H4 (cell line): Measurements from ENCODE around the gene CKB. TPM values are rescaled to one million over a fixed set of nuclear protein-coding genes. Genes with fewer than 3 reads are reported as not detected.

Experiments
- DNase-seq: peaks from one replicate; pipeline ENCODE4 v3.0.0-alpha.2; 2015; ENCODE audit warnings: low spot score
- total RNA-seq: library from RNA; depleted of rRNA; stranded (reverse); fragments of >200 nt; shearing (Covaris generic); gene quantifications from 2 replicates; pipeline ENCODE4 v1.2.3, GENCODE V29; 2014; rRNA removed

The CKB gene
- total RNA-seq, 1 experiment from 2014 or later, result 47.1 TPM

GRCh38 chr14:103488071-103488470, 34.6 kb downstream of the CKB start:
- no peak for DNase-seq

GRCh38 chr14:103485504-103485903, 37.1 kb downstream of the CKB start:
- DNase-seq, result no peak

- DNase-seq, result peak; percentile 76
These were observed 39.0 kb downstream of the CKB start for GRCh38 chr14:103483600-103483999.

- DNase-seq, result no peak
These were observed 42.0 kb downstream of the CKB start for GRCh38 chr14:103480595-103480994.

GRCh38 chr14:103476631-103477030, 46.0 kb downstream of the CKB start:
- DNase-seq, result no peak

GRCh38 chr14:103476065-103476464, 46.6 kb downstream of the CKB start:
- no peak for DNase-seq

GRCh38 chr14:103474893-103475292, 47.7 kb downstream of the CKB start:
- DNase-seq, result no peak

- DNase-seq, result no peak
These were observed 49.7 kb downstream of the CKB start for GRCh38 chr14:103472939-103473338.

Other genes starting within 250 kb of the CKB start
- 87.3 and 145 TPM in 2 replicates for gene EIF5, start 188.6 kb downstream of the CKB start, total RNA-seq
- gene MARK3, start 137.4 kb downstream of the CKB start, total RNA-seq, result 35.8 and 41.8 TPM in 2 replicates
- 5.8 and 6.8 TPM in 2 replicates for gene TRMT61A, start 6.4 kb upstream of the CKB start, total RNA-seq
- gene BAG5, start 39.8 kb upstream of the CKB start, total RNA-seq, result 11.3 and 18.5 TPM in 2 replicates
- gene COA8, start 40.1 kb upstream of the CKB start, total RNA-seq, result 21.7 and 22.3 TPM in 2 replicates
- 75.5 and 83.8 TPM in 2 replicates for gene KLC1, start 106.4 kb upstream of the CKB start, total RNA-seq
- gene XRCC3, start 192.6 kb upstream of the CKB start, total RNA-seq, result 20.3 and 39.9 TPM in 2 replicates
- 17.2 and 31.6 TPM in 2 replicates for gene ZFYVE21, start 193.0 kb upstream of the CKB start, total RNA-seq